GM23248 (cell line): ENCODE results near the gene MATR3.

Source experiments
- EZH2 ChIP-seq: fragments of 200-600 bp; sonication (generic); IDR thresholded peaks from 2 replicates; pipeline ENCODE4 v1.6.1; 2018; ENCODE audit warnings: antibody characterized with exemption, mild to moderate bottlenecking; ENCODE audit not compliant: insufficient read depth, poor library complexity, severe bottlenecking
- EZH2phosphoT487 ChIP-seq: fragments of 200-600 bp; sonication (generic); IDR thresholded peaks from 2 replicates; pipeline ENCODE4 v1.6.1; 2018; ENCODE audit warnings: antibody characterized with exemption, moderate library complexity, mild to moderate bottlenecking, low read depth; ENCODE audit not compliant: insufficient read depth

- TF ChIP-seq EZH2 (no peak), EZH2phosphoT487 (no peak)
Measured at GRCh38 chr5:139378941-139379361, 85.4 kb downstream of the MATR3 start.
